ENCODE results near the gene DND1. TPM values are rescaled to one million over a fixed set of nuclear protein-coding genes. Genes with fewer than 3 reads are reported as not detected.

The DND1 gene
- total and polyA plus RNA-seq, 12 donors, result 0.18 to 3.6 (median 0.55) TPM

DNA sequence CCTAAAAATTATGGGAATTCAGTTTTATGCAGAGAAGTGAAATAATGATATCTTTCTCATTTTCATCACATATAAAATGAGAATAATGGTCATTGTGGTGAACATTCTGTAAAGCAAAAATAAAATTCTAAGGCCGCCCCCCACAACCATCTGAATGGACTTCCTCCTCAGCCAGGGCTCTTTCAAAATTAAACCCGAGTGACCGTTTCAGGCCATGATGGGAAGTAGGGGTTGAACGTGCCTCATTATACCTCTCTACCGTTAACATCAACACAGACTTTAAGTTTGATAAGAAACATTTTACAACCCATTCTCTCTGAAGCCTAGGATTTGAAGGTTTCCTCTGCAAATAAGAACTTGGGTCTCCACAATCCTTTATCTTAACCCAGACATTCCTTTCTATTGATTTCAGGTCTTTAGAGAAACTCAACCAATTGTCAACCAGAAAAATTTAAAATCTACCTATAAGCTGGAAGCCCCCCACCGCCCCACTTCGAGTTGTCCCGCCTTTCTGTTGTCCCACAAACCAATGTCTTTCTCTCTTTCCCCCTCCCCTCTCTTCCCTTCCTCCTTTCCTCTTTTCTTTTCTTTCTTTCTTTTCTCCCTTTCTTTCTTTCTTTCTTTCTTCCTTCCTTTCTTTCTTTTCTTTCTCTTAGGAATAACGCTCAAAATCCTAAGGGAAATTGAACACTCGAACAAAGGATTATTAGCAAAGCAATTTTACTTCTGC is 35.8 kb downstream of the DND1 start:
- H3K27ac ChIP-seq, result no peak overlapping the region
- 87 to 92% (median 89%) methylated on average over 10 of the region's 10 CpGs for WGBS, 4 donors
- no peak for TF ChIP-seq POLR2A (IDR thresholded peaks at IDR 0.05)
- TF ChIP-seq, protein P1, sequence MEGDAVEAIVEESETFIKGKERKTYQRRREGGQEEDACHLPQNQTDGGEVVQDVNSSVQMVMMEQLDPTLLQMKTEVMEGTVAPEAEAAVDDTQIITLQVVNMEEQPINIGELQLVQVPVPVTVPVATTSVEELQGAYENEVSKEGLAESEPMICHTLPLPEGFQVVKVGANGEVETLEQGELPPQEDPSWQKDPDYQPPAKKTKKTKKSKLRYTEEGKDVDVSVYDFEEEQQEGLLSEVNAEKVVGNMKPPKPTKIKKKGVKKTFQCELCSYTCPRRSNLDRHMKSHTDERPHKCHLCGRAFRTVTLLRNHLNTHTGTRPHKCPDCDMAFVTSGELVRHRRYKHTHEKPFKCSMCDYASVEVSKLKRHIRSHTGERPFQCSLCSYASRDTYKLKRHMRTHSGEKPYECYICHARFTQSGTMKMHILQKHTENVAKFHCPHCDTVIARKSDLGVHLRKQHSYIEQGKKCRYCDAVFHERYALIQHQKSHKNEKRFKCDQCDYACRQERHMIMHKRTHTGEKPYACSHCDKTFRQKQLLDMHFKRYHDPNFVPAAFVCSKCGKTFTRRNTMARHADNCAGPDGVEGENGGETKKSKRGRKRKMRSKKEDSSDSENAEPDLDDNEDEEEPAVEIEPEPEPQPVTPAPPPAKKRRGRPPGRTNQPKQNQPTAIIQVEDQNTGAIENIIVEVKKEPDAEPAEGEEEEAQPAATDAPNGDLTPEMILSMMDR (IDR thresholded peaks at IDR 0.05), result no peak
- peaks cover 13 to 26% of the 10 kb centered on the region in 2 donors for H3K4me1 ChIP-seq (replicated peaks in 1 of 2)
- DNase-seq, result no peak
- H3K9me3 ChIP-seq (replicated peaks in 1 of 3), result no peaks in the 10 kb centered on the region
- no peaks in the 10 kb centered on the region for H3K27me3 ChIP-seq
- no peak overlapping the region for H3K4me3 ChIP-seq
- peaks cover 0 to 2% of the 10 kb centered on the region in 2 donors for H3K36me3 ChIP-seq (replicated peaks in 1 of 2)
- intact Hi-C loops (cut with DNase I), result loop anchor here in 1 of 2 donors (5.0 kb wide), 1 partner anchor 80 kb away; the partner anchor contains the start of gene SRA1

DNA sequence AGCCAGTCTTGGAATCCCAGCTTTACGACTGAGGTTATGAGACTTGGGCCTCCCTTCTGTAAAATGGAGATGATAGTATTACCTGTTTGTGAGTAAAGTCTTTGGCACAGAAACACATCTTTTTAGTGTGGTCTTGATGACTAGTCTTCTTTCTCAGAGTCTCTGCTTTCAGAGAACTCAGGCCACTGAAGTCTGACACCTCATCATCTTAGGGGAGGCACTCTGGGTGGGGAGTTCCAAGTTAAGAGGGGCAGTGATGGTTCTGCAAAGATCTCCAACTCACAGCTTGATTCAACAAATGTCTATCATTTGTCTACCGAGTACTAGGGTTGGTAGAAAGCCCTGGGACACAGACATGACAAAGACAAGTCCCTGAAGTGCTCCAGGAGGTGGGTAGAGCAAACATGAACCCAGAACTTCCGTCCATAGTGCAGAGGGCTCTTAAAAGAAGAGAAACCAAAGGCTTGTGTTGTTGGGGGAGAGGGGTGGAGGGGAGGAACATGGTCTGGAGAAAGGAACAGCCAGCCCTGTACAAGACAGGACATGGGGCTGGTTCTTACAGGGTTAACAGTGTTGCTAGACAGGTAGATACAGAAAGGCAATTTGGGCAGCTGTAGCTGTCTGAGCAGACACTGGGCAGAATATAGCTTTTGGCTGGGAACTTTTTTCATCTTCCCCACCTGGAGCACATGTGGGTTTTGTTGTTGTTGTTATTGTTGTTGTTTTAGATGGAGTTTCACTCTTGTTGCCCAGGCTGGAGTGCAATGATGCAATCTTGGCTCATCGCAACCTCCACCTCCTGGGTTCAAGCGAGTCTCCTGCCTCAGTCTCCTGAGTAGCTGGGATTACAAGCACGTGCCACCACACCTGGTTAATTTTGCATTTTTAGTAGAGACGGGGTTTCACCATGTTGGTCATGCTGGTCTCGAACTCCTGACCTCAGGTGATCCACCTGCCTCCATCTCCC is 37.8 kb downstream of the DND1 start:
- H3K27me3 ChIP-seq, result no peaks in the 10 kb centered on the region

DNA sequence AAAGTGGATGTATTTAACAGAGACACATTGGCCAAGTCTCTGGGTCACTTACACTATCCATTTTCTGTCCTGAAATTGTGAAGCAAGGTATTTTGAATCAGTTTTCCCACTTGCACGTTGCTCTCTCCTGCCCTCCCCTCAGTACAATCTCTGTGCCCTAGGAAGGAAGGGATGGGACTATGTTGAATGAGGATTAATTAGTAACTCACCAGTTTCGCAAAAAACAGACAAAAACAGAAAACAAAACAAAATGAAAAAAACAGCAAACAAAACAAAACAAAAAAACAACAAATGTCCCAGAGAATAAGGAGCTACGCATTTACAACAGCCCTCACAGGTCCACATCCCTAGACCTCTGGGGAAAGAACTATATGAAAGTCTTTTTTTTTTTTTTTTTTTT is 39.3 kb downstream of the DND1 start:
- TF ChIP-seq POLR2A (IDR thresholded peaks at IDR 0.05), result no peak
- TF ChIP-seq, protein P1 (IDR thresholded peaks at IDR 0.05), result no peak
- intact Hi-C loops (cut with DNase I), result loop anchor here in 1 of 2 donors (5.0 kb wide), 1 partner anchor 57 kb away; no protein-coding TSS in a partner anchor
- Histone ChIP-seq H3K36me3 (replicated peaks in 1 of 2) (no peaks in the 10 kb centered on the region), H3K4me3 (no peak overlapping the region), H3K4me1 (replicated peaks in 1 of 2) (peaks cover 5 to 45% of the 10 kb centered on the region in 2 donors), H3K27me3 (no peaks in the 10 kb centered on the region), H3K27ac (peak overlapping the region in 3 of 5 donors; percentile 55 to 92 (median 85)), H3K9me3 (replicated peaks in 1 of 3) (no peaks in the 10 kb centered on the region)
- no peak for DNase-seq
- WGBS, 4 donors, result 41 to 62% (median 58%) methylated on average over 3 of the region's 3 CpGs

More for the DNA sequence above, 37.8 kb downstream of the DND1 start:
- WGBS, 4 donors, result 75 to 87% (median 85%) methylated on average over 8 of the region's 8 CpGs
- DNase-seq, result peak in 1 of 7 donors; percentile 33
- Histone ChIP-seq H3K36me3 (replicated peaks in 1 of 2) (no peaks in the 10 kb centered on the region), H3K4me3 (no peak overlapping the region), H3K9me3 (replicated peaks in 1 of 3) (no peaks in the 10 kb centered on the region), H3K27ac (no peak overlapping the region), H3K4me1 (replicated peaks in 1 of 2) (peaks cover 12 to 39% of the 10 kb centered on the region in 2 donors)
- intact Hi-C loops (cut with DNase I), result loop anchor here in 1 of 2 donors (5.0 kb wide), 1 partner anchor 78 kb away; the partner anchor contains the start of gene SRA1
- TF ChIP-seq, protein P1 (IDR thresholded peaks at IDR 0.05), result no peak
- no peak for TF ChIP-seq POLR2A (IDR thresholded peaks at IDR 0.05)

DNA sequence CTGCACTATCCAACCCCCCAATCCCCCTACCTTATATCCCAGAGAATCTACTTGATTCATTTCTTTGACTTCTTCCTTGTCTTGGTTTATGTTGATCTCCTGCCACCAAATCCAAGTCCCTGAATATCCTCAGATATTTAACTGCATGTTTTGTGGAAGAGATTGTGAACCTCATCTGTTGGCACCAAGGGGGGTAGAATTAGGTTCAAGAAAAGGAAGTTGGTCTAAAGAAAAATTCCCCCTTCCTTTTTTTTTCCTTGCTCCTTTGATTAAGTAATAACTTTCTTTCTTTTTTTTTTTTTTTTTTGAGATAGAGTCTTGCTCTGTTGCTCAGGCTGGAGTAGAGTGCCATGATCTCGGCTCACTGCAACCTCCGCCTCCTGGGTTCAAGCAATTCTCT is 39.9 kb downstream of the DND1 start:
- Histone ChIP-seq H3K4me3 (peak overlapping the region in 1 of 4 donors; percentile 49), H3K4me1 (replicated peaks in 1 of 2) (peaks cover 3 to 40% of the 10 kb centered on the region in 2 donors), H3K27me3 (no peaks in the 10 kb centered on the region), H3K9me3 (replicated peaks in 1 of 3) (no peaks in the 10 kb centered on the region), H3K36me3 (replicated peaks in 1 of 2) (no peaks in the 10 kb centered on the region), H3K27ac (peak overlapping the region; percentile 42 to 95 (median 89))
- intact Hi-C loops (cut with DNase I), result loop anchor here in 1 of 2 donors (5.0 kb wide), 1 partner anchor 56 kb away; no protein-coding TSS in a partner anchor
- 71 to 88% (median 81%) methylated on average over 2 of the region's 2 CpGs for WGBS, 4 donors
- TF ChIP-seq, protein P1 (IDR thresholded peaks at IDR 0.05), result no peak
- no peak for TF ChIP-seq POLR2A (IDR thresholded peaks at IDR 0.05)
- no peak for DNase-seq

All from adrenal gland (tissue), 12 donors.